D721Med (cell line): ENCODE data around the gene ZKSCAN8.

Experiments used
- DNase-seq: peaks from one replicate; pipeline ENCODE4 v3.0.0; 2011; ENCODE audit warnings: low spot score; ENCODE audit not compliant: insufficient read length
- FAIRE-seq: peaks from 2 replicates; lab custom pipeline; 2011; peaks lifted over from hg19 to GRCh38; lab: Jason Lieb, UNC
- TF ChIP-seq, protein P1 (sequence below): IDR thresholded peaks from 2 replicates; pipeline ENCODE4 v1.5.1; 2012; ENCODE audit warnings: mild to moderate bottlenecking, control low read depth; ENCODE audit not compliant: insufficient read depth; ENCODE audit errors: missing control alignments

Gene ZKSCAN8

DNA sequence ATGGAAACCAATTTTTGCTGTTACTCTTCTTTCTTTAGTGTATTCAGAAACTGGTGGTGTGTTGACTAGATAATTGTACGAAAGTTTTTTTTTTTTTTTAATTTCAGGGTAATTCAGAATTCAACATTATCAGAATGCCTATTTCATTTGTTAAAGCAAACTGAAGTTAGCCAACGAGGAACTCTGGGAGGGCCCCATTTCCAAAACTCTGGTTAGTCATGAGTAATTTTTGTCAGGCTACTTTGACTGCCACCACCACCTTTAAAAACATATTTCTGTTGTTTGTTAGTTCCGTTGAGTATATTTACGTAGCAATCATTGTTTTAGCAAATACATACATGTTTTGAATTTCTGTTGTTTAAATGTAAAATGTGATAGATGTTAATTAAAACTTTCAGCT lies 763 bp downstream of the ZKSCAN8 start:
- DNase-seq, result no peak
- TF ChIP-seq, protein P1, sequence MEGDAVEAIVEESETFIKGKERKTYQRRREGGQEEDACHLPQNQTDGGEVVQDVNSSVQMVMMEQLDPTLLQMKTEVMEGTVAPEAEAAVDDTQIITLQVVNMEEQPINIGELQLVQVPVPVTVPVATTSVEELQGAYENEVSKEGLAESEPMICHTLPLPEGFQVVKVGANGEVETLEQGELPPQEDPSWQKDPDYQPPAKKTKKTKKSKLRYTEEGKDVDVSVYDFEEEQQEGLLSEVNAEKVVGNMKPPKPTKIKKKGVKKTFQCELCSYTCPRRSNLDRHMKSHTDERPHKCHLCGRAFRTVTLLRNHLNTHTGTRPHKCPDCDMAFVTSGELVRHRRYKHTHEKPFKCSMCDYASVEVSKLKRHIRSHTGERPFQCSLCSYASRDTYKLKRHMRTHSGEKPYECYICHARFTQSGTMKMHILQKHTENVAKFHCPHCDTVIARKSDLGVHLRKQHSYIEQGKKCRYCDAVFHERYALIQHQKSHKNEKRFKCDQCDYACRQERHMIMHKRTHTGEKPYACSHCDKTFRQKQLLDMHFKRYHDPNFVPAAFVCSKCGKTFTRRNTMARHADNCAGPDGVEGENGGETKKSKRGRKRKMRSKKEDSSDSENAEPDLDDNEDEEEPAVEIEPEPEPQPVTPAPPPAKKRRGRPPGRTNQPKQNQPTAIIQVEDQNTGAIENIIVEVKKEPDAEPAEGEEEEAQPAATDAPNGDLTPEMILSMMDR, result no peak
- no peak for FAIRE-seq

DNA sequence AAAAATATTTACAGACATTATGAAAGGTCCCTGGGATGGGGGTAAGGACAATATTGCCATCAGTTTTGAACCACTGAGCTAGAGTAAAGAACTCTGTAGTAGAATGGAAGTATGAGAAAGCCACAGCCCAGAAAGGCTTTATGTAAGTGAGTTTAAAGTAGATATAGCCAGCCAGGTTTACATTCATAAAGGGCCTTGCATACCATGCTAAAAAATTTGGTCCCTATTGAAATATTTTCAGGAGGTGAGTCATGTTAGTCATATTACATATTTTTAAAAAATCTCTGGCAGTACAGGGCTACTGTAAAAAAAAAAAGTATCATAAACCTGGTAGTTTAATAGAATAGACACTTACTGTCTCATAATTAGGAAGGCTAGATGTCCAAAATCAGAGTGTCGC lies 3.5 kb downstream of the ZKSCAN8 start:
- DNase-seq, result no peak
- TF ChIP-seq, protein P1, result no peak
- no peak for FAIRE-seq

DNA sequence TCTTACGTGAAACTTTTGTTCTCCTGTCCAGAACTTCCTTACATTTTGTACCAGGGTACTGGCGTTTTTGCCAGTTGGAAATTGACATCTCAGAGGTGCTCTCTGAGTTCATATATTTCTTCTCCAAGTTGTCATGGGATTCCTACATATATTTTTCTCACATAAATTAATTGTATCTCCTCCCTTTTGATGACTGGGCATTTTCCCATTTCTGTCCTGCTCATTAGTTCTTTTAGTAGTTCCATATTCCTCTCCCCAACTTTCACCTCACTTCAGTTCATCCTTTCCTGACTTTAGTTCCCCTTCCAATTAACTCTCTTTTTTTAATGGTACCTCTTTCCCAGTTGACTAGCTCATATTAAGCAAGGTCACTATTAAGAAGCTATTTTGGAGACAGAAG lies 10.8 kb downstream of the ZKSCAN8 start:
- FAIRE-seq (no peak), DNase-seq (no peak)
- TF ChIP-seq, protein P1, result no peak

DNA sequence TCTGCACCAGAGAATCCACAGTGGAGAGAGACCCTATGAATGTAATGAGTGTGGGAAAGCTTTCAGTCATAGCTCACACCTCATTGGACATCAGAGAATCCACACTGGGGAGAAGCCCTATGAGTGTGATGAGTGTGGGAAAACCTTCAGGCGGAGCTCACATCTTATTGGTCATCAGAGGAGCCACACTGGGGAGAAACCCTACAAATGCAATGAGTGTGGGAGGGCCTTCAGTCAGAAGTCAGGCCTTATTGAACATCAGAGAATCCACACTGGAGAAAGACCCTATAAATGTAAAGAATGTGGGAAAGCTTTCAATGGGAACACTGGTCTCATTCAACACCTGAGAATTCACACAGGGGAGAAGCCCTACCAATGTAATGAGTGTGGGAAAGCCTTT lies 11.9 kb downstream of the ZKSCAN8 start:
- TF ChIP-seq, protein P1, result no peak
- FAIRE-seq (no peak), DNase-seq (no peak)

DNA sequence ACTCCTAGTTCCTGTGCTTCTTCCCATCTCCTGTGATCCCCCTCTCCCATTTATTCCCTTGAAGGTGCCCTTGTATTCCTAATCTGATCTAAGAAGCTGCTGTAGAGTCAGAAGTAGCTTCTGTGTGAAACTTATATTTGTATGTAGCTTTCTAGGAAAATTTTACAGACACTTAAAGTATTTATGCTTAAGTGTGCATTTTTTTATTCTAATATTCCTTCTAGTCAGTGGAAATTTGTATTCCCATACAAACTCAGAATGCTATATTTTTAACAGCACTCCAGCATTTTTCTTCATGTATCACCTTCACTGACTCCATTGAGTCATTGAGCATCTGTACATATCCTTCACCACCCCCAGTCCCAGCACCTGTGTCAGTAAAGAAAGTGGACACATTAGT lies 12.7 kb downstream of the ZKSCAN8 start:
- no peak for DNase-seq

DNA sequence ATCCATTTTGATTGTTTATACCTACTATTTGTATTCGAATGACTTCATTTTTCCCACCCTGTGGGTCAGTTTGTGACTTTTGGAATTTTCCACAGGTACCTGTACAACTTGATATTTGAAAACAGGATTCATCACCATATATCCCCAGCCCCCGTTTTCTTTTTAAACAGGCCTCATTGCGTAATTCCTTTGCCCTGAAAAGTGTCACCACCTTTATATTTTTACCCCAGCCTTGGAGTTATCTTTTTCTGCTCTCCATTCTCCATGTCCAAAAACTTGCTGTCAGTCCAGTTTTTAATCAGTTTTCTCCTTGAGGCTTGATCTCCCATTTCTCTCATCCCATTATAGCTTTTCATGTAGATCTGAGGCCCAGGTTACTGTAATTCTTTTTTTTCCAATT lies 16.6 kb downstream of the ZKSCAN8 start:
- FAIRE-seq (no peak), DNase-seq (no peak)
- TF ChIP-seq, protein P1, result no peak

More for the DNA sequence above, 12.7 kb downstream of the ZKSCAN8 start:
- no peak for FAIRE-seq
- TF ChIP-seq, protein P1, result no peak

DNA sequence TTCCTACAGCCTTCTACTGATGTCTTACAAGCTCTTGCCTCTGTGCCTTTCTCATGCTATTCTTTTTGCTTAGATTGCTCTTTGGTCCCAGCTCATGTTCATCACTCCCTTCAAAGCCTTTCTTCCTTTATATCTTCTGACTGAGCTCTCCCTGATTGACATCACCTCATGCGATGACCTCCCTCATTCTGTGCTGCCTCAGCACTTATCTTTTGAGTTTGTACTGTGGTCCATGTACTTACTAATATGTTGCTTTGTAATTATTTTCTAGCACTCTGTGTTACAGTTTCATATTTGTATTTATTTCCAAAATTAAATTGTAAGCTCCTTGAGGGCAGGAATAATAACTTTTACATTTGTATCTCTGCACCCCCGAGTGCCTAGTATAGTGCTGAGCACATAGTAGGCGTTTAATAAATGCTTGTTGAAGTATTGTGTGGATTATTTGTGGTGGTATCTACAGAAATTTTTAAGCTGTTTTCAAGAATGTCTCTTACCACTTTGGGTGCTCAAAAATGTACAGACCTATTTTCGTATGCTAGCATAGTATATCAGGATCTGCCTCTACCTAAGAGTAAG lies 17.4 kb downstream of the ZKSCAN8 start:
- TF ChIP-seq, protein P1, result no peak
- no peak for DNase-seq
- FAIRE-seq, result no peak
